ENCODE data around the gene TENM3. TPM values are rescaled to one million over a fixed set of nuclear protein-coding genes. Genes with fewer than 3 reads are reported as not detected.

The TENM3 gene
- total RNA-seq, 1 donor from 2014 or later: 40.4 TPM

- H3K36me3 Mint-ChIP-seq (ENCODE audit: insufficient read depth): peaks cover 7% of the 10 kb centered on the region
- H3K27me3 Mint-ChIP-seq: no peaks in the 10 kb centered on the region
- DNase-seq (ENCODE audit: low spot score, unreplicated experiment): no peak
- TF ChIP-seq CTCF (IDR thresholded peaks at IDR 0.05; ENCODE audit: unreplicated experiment): peak; percentile 32
- no peak overlapping the region for H3K27ac Mint-ChIP-seq
- peaks cover 21% of the 10 kb centered on the region for H3K4me1 Mint-ChIP-seq (ENCODE audit: low read depth)
- H3K9me3 Mint-ChIP-seq (ENCODE audit: low read depth): peaks cover 5% of the 10 kb centered on the region
- H3K4me3 Mint-ChIP-seq (ENCODE audit: low read depth): no peak overlapping the region
Measured at GRCh38 chr4:182642831-182643230, 399.6 kb downstream of the TENM3 start.

- no peak overlapping the region for H3K4me3 Mint-ChIP-seq (ENCODE audit: low read depth)
- no peaks in the 10 kb centered on the region for H3K27me3 Mint-ChIP-seq
- no peak for TF ChIP-seq CTCF (IDR thresholded peaks at IDR 0.05; ENCODE audit: unreplicated experiment)
- H3K9me3 Mint-ChIP-seq (ENCODE audit: low read depth): peaks cover 5% of the 10 kb centered on the region
- peaks cover 7% of the 10 kb centered on the region for H3K36me3 Mint-ChIP-seq (ENCODE audit: insufficient read depth)
- peak overlapping the region; percentile 37 for H3K27ac Mint-ChIP-seq
- DNase-seq (ENCODE audit: low spot score, unreplicated experiment): no peak
- peaks cover 16% of the 10 kb centered on the region for H3K4me1 Mint-ChIP-seq (ENCODE audit: low read depth)
Measured at GRCh38 chr4:182643801-182644682, 400.8 kb downstream of the TENM3 start.

GRCh38 chr4:182644683-182645050 lies 401.5 kb downstream of the TENM3 start:
- no peak for TF ChIP-seq CTCF (IDR thresholded peaks at IDR 0.05; ENCODE audit: unreplicated experiment)
- no peak overlapping the region for H3K4me3 Mint-ChIP-seq (ENCODE audit: low read depth)
- H3K27me3 Mint-ChIP-seq: no peaks in the 10 kb centered on the region
- H3K27ac Mint-ChIP-seq: no peak overlapping the region
- DNase-seq (ENCODE audit: low spot score, unreplicated experiment): no peak
- H3K4me1 Mint-ChIP-seq (ENCODE audit: low read depth): peaks cover 14% of the 10 kb centered on the region
- H3K36me3 Mint-ChIP-seq (ENCODE audit: insufficient read depth): peaks cover 7% of the 10 kb centered on the region
- H3K9me3 Mint-ChIP-seq (ENCODE audit: low read depth): peaks cover 5% of the 10 kb centered on the region

- Mint-ChIP-seq H3K27me3 (no peaks in the 10 kb centered on the region), H3K4me3 (ENCODE audit: low read depth) (no peak overlapping the region), H3K9me3 (ENCODE audit: low read depth) (peaks cover 5% of the 10 kb centered on the region), H3K36me3 (ENCODE audit: insufficient read depth) (peaks cover 10% of the 10 kb centered on the region), H3K27ac (no peak overlapping the region), H3K4me1 (ENCODE audit: low read depth) (peaks cover 12% of the 10 kb centered on the region)
- no peak for DNase-seq (ENCODE audit: low spot score, unreplicated experiment)
- TF ChIP-seq CTCF (IDR thresholded peaks at IDR 0.05; ENCODE audit: unreplicated experiment): no peak
Measured at GRCh38 chr4:182645511-182645910, 402.3 kb downstream of the TENM3 start.

GRCh38 chr4:182647646-182648300 lies 404.6 kb downstream of the TENM3 start:
- Mint-ChIP-seq H3K27ac (no peak overlapping the region), H3K4me1 (ENCODE audit: low read depth) (no peaks in the 10 kb centered on the region)
- no peak for TF ChIP-seq CTCF (IDR thresholded peaks at IDR 0.05; ENCODE audit: unreplicated experiment)

More at GRCh38 chr4:182647646-182648300, 404.6 kb downstream of the TENM3 start:
- peaks cover 10% of the 10 kb centered on the region for H3K36me3 Mint-ChIP-seq (ENCODE audit: insufficient read depth)
- H3K27me3 Mint-ChIP-seq: no peaks in the 10 kb centered on the region
- H3K9me3 Mint-ChIP-seq (ENCODE audit: low read depth): peaks cover 5% of the 10 kb centered on the region
- H3K4me3 Mint-ChIP-seq (ENCODE audit: low read depth): no peak overlapping the region
- DNase-seq (ENCODE audit: low spot score, unreplicated experiment): no peak

Measured in progenitor cell of endocrine pancreas (in vitro differentiated cells).